Stomach (tissue), 4 donors: ENCODE results near the gene IRF2BP2.

Source experiments
- POLR2A ChIP-seq, 4 donors: fragments of 450-650 bp; IDR thresholded peaks; one replicate each; pipeline ENCODE4 v1.6.1; 2016; ENCODE audit warnings: antibody characterized with exemption in 4 of 4, control low read depth in 2 of 4, mild to moderate bottlenecking in 1 of 4, moderate library complexity in 1 of 4
- POLR2AphosphoS5 ChIP-seq, 3 donors: sonication (generic); formaldehyde crosslinking; IDR thresholded peaks; one replicate each; pipeline ENCODE4 v1.6.1; 2016; ENCODE audit warnings: antibody characterized with exemption in 3 of 3
- TF ChIP-seq, protein P1 (sequence below), 7 experiments: fragments of 450-650 bp in 4 of 7; fragments of 200-600 bp in 3 of 7; sonication (generic) in 3 of 7; IDR thresholded peaks; one replicate each; pipeline ENCODE4 v1.5.1; 2016 to 2019; ENCODE audit warnings: antibody characterized with exemption in 7 of 7, control low read depth in 2 of 7, mild to moderate bottlenecking in 1 of 7

DNA sequence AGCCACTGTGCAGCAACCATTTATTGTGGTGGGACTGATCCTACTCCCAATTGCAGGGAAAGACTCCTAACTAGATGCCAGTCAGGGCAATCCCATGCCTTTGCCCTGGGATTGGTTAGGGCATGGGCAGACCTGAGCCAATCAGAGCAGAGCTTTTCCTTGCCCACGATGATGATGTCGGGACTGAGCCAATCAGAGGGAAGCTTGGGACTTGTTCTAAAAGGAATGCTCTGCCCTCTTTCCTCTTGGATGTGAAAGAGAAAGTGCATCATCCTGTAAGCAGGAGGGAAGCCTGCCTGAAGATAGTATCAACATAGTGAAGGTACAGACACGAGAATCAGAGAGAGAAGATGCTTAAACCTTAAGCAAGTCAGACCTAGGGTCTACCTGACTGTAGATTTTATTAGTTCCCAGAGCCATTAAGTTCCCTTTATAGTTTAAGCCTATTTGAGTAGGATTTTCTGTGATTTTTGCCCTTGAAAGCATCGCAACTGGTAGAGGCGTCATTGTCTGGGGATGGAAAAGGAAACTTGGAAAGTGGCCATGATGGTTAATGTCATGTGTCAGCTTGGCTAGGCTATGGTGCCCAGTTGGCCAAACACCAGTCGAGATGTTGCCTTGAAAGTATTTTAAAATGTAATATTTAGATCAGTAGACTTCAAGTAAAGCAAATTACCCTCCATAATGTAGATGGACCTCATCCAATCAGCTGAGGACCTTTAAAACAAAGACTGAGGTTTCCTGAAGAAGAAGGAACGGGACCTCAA lies 19.9 kb downstream of the IRF2BP2 start:
- TF ChIP-seq POLR2A (IDR thresholded peaks at IDR 0.05): no peak
- TF ChIP-seq, protein P1, sequence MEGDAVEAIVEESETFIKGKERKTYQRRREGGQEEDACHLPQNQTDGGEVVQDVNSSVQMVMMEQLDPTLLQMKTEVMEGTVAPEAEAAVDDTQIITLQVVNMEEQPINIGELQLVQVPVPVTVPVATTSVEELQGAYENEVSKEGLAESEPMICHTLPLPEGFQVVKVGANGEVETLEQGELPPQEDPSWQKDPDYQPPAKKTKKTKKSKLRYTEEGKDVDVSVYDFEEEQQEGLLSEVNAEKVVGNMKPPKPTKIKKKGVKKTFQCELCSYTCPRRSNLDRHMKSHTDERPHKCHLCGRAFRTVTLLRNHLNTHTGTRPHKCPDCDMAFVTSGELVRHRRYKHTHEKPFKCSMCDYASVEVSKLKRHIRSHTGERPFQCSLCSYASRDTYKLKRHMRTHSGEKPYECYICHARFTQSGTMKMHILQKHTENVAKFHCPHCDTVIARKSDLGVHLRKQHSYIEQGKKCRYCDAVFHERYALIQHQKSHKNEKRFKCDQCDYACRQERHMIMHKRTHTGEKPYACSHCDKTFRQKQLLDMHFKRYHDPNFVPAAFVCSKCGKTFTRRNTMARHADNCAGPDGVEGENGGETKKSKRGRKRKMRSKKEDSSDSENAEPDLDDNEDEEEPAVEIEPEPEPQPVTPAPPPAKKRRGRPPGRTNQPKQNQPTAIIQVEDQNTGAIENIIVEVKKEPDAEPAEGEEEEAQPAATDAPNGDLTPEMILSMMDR (IDR thresholded peaks at IDR 0.05): no peak
- TF ChIP-seq POLR2AphosphoS5 (IDR thresholded peaks at IDR 0.05): peak in 1 of 3 donors; percentile 18
